Left lung (tissue), 10 donors: ENCODE results near the gene HOXA5. TPM values are rescaled to one million over a fixed set of nuclear protein-coding genes. Genes with fewer than 3 reads are reported as not detected.

Source experiments
- ATAC-seq: fragments of 200-7000 bp; cut with Tn5 transposase; one replicate; pipeline ENCODE4 v1.9.1; 2020; ENCODE audit warnings: moderate library complexity
- DNase-seq, 4 donors: peaks; one replicate each; pipeline ENCODE4 v3.0.0-alpha.2; 2013 to 2020
- H3K27ac ChIP-seq, 2 donors: fragments of 200-600 bp; sonication (generic) in 1 of 2; one replicate each; pipeline versions ENCODE4 v1.5.0 to v1.8.0; 2020 to 2021
- H3K27me3 ChIP-seq, 2 donors: fragments of 200-600 bp; sonication (generic) in 1 of 2; one replicate each; pipeline versions ENCODE4 v1.5.0 to v1.8.0; 2020 to 2021
- H3K36me3 ChIP-seq, 2 donors: fragments of 200-600 bp; sonication (generic) in 1 of 2; one replicate each; pipeline versions ENCODE4 v1.5.0 to v1.8.0; 2020 to 2021
- H3K4me1 ChIP-seq, 2 donors: fragments of 200-600 bp; one replicate each; pipeline ENCODE4 v1.8.0; 2021
- H3K4me3 ChIP-seq, 2 donors: fragments of 200-600 bp; sonication (generic) in 1 of 2; one replicate each; pipeline versions ENCODE4 v1.5.0 to v1.8.0; 2020 to 2021; ENCODE audit warnings: mild to moderate bottlenecking in 1 of 2
- H3K9me3 ChIP-seq, 2 donors: fragments of 200-600 bp; sonication (generic) in 1 of 2; one replicate each; pipeline versions ENCODE4 v1.5.0 to v1.8.0; 2020 to 2021
- CTCF ChIP-seq, 2 donors: fragments of 200-600 bp; sonication (generic) in 1 of 2; IDR thresholded peaks; one replicate each; pipeline versions ENCODE4 v1.5.0 to v1.8.0; 2021; ENCODE audit warnings: antibody characterized with exemption in 2 of 2
- intact Hi-C, 2 donors: fragments of 100-400 bp; cut with DNase I; formaldehyde crosslinking; loops; one replicate each; pipeline versions ENCODE4 v1.11.2 to v1.14.2; 2022
- microRNA-seq, 2 donors: library from miRNA; unstranded; fragments of <30 nt; microRNA quantifications; one replicate each; pipeline ENCODE4, GENCODE V29; 2019
- polyA plus RNA-seq, 6 donors: library from polyadenylated mRNA; unstranded; fragments of 120-200 nt; gene quantifications; one replicate each; pipeline ENCODE4 v1.2.1, GENCODE V29; 2013; ENCODE audit not compliant: insufficient read length in 6 of 6
- total RNA-seq, 2 donors: library from RNA; stranded (reverse); fragmentation: NEBNext Ultra II Directional; extraction: Animal tissue kit (Norgen Biotek cat#: 25700); gene quantifications; one replicate each; pipeline ENCODE4 v1.2.1, GENCODE V29; 2021
- donor health status: DM: no; HTN: yes; CAD: no.
- donor health status: DM: no; HTN: no; CAD: no.

HOXA5 gene
- total and polyA plus RNA-seq, 8 donors: 16.1 to 94.7 (median 86.1) TPM

- Histone ChIP-seq H3K27ac (no peak overlapping the region), H3K4me1 (peaks cover 0 to 26% of the 10 kb centered on the region in 2 donors), H3K4me3 (no peak overlapping the region), H3K27me3 (peaks cover 29 to 100% of the 10 kb centered on the region in 2 donors), H3K9me3 (no peaks in the 10 kb centered on the region), H3K36me3 (no peaks in the 10 kb centered on the region)
- no peak for TF ChIP-seq CTCF (IDR thresholded peaks at IDR 0.05)
- intact Hi-C loops: no loop called here
- ATAC-seq (no peak), DNase-seq (no peak)
Measured at GRCh38 chr7:27093184-27093895, 50.1 kb downstream of the HOXA5 start.

- Histone ChIP-seq H3K27ac (no peak overlapping the region), H3K4me3 (no peak overlapping the region), H3K9me3 (no peaks in the 10 kb centered on the region), H3K36me3 (no peaks in the 10 kb centered on the region), H3K27me3 (peaks cover 33 to 100% of the 10 kb centered on the region in 2 donors), H3K4me1 (peaks cover 0 to 20% of the 10 kb centered on the region in 2 donors)
- intact Hi-C loops: no loop called here
- TF ChIP-seq CTCF (IDR thresholded peaks at IDR 0.05): no peak
- ATAC-seq: no peak
- DNase-seq: no peak
Measured at GRCh38 chr7:27092819-27093110, 50.7 kb downstream of the HOXA5 start.

- Histone ChIP-seq H3K9me3 (no peaks in the 10 kb centered on the region), H3K4me1 (peaks cover 0 to 14% of the 10 kb centered on the region in 2 donors), H3K27ac (no peak overlapping the region), H3K27me3 (peaks cover 39 to 100% of the 10 kb centered on the region in 2 donors), H3K4me3 (no peak overlapping the region), H3K36me3 (no peaks in the 10 kb centered on the region)
- no peak for TF ChIP-seq CTCF (IDR thresholded peaks at IDR 0.05)
- no peak for ATAC-seq
- DNase-seq: no peak
- intact Hi-C loops: no loop called here
Measured at GRCh38 chr7:27091941-27092818, 51.3 kb downstream of the HOXA5 start.

GRCh38 chr7:27091105-27091504 lies 52.4 kb downstream of the HOXA5 start:
- Histone ChIP-seq H3K36me3 (no peaks in the 10 kb centered on the region), H3K4me3 (no peak overlapping the region), H3K4me1 (peaks cover 0 to 9% of the 10 kb centered on the region in 2 donors), H3K27ac (no peak overlapping the region), H3K27me3 (peaks cover 41 to 100% of the 10 kb centered on the region in 2 donors), H3K9me3 (no peaks in the 10 kb centered on the region)
- TF ChIP-seq CTCF (IDR thresholded peaks at IDR 0.05): no peak
- DNase-seq (no peak), ATAC-seq (no peak)
- intact Hi-C loops: no loop called here

Small RNAs within 50 kb of the gene (microRNA-seq; reads per million reads assigned to microRNA genes)
- 57.7 to 116 reads per million in 2 donors for gene MIR196B

Other genes with a start within 250 kb of the HOXA5 start
- gene HOXA1, start 47.7 kb downstream of the HOXA5 start, total RNA-seq: under 1 TPM; 0.50 to 0.60 TPM
- 1 to 10 TPM; 1.9 to 3.1 (median 2.3) TPM for gene HOXA1, start 47.7 kb downstream of the HOXA5 start, polyA plus RNA-seq
- 1 to 10 TPM in 1 of 2 donors, under 1 TPM in 1; 0.61 to 1.4 TPM for gene HOXA2, start 41.0 kb downstream of the HOXA5 start, total RNA-seq
- 10 to 100 TPM; 16.7 to 19.6 (median 18.7) TPM for gene HOXA2, start 41.0 kb downstream of the HOXA5 start, polyA plus RNA-seq
- gene HOXA4, start 12.9 kb downstream of the HOXA5 start, total RNA-seq: 1 to 10 TPM; 3.4 to 7.6 TPM
- 10 to 100 TPM; 32.0 to 35.8 (median 34.7) TPM for gene HOXA4, start 12.9 kb downstream of the HOXA5 start, polyA plus RNA-seq
- gene HOXA6, start 4.1 kb upstream of the HOXA5 start, total RNA-seq: 1 to 10 TPM; 3.5 to 5.0 TPM
- gene HOXA6, start 4.1 kb upstream of the HOXA5 start, polyA plus RNA-seq: 10 to 100 TPM; 13.6 to 16.2 (median 14.7) TPM
- 1 to 10 TPM; 5.7 to 8.8 TPM for gene HOXA3, start 8.9 kb upstream of the HOXA5 start, total RNA-seq
- gene HOXA3, start 8.9 kb upstream of the HOXA5 start, polyA plus RNA-seq: 10 to 100 TPM; 32.6 to 49.6 (median 42.5) TPM
- gene HOXA7, start 13.0 kb upstream of the HOXA5 start, total RNA-seq: 1 to 10 TPM; 1.3 to 2.2 TPM
- 1 to 10 TPM; 4.0 to 6.4 (median 5.4) TPM for gene HOXA7, start 13.0 kb upstream of the HOXA5 start, polyA plus RNA-seq
- 1 to 10 TPM in 1 of 2 donors, under 1 TPM in 1; 0.73 to 1.4 TPM for gene HOXA9, start 21.9 kb upstream of the HOXA5 start, total RNA-seq
- gene HOXA9, start 21.9 kb upstream of the HOXA5 start, polyA plus RNA-seq: 1 to 10 TPM in 1 of 6 donors, under 1 TPM in 5; 0.38 to 1.4 (median 0.52) TPM
- gene HOXA10, start 30.6 kb upstream of the HOXA5 start, total RNA-seq: under 1 TPM; 0.42 to 0.55 TPM
- 1 to 10 TPM in 1 of 6 donors, under 1 TPM in 4, not detected in 1; 0.34 to 1.3 (median 0.40) TPM for gene HOXA10, start 30.6 kb upstream of the HOXA5 start, polyA plus RNA-seq
- under 1 TPM in 1 of 2 donors, not detected in 1; 0.10 TPM for gene HOXA11, start 41.6 kb upstream of the HOXA5 start, total RNA-seq
- under 1 TPM in 3 of 6 donors, not detected in 3; 0.11 to 0.23 (median 0.15) TPM for gene HOXA11, start 41.6 kb upstream of the HOXA5 start, polyA plus RNA-seq
- not detected for gene HOXA13, start 56.4 kb upstream of the HOXA5 start, total RNA-seq
- not detected for gene HOXA13, start 56.4 kb upstream of the HOXA5 start, polyA plus RNA-seq
- not detected for gene EVX1, start 99.1 kb upstream of the HOXA5 start, total RNA-seq
- gene EVX1, start 99.1 kb upstream of the HOXA5 start, polyA plus RNA-seq: not detected